Lung (tissue), 12 donors: ENCODE results near the gene FALEC. TPM values are rescaled to one million over a fixed set of nuclear protein-coding genes. Genes with fewer than 3 reads are reported as not detected.

ENCODE experiments used
- ATAC-seq: fragments of 200-7000 bp; cut with Tn5 transposase; one replicate; pipeline ENCODE4 v1.9.1; 2020; ENCODE audit warnings: moderate number of reproducible peaks; ENCODE audit not compliant: insufficient read depth, low FRiP score
- DNase-seq, 3 donors: peaks; one replicate each; pipeline ENCODE4 v3.0.0-alpha.2; 2013 to 2017
- H3K27ac ChIP-seq, 2 donors: one replicate each; pipeline ENCODE4 v1.5.1; 2013; ENCODE audit warnings: mild to moderate bottlenecking in 2 of 2, moderate library complexity in 2 of 2, control low read depth in 1 of 2, inconsistent platforms in 1 of 2, low read depth in 1 of 2, low read length in 1 of 2
- H3K27me3 ChIP-seq, 3 donors: one replicate each; pipeline ENCODE4 v1.5.1; 2013; ENCODE audit warnings: low read length in 2 of 3; ENCODE audit not compliant: control insufficient read depth in 3 of 3, insufficient read depth in 3 of 3
- H3K36me3 ChIP-seq, 4 donors: one replicate each; pipeline ENCODE4 v1.5.1; 2013; ENCODE audit warnings: low read length in 4 of 4, mild to moderate bottlenecking in 1 of 4, moderate library complexity in 1 of 4; ENCODE audit not compliant: control insufficient read depth in 4 of 4, insufficient read depth in 4 of 4
- H3K4me1 ChIP-seq, 5 donors: one replicate each; pipeline ENCODE4 v1.5.1; 2013; ENCODE audit warnings: low read length in 5 of 5, mild to moderate bottlenecking in 2 of 5, moderate library complexity in 1 of 5; ENCODE audit not compliant: control insufficient read depth in 5 of 5, insufficient read depth in 5 of 5
- H3K4me3 ChIP-seq: one replicate; pipeline ENCODE4 v1.5.1; 2013; ENCODE audit warnings: mild to moderate bottlenecking, control low read depth, moderate library complexity
- H3K9ac ChIP-seq, 2 donors: one replicate each; pipeline ENCODE4 v1.5.1; 2013; ENCODE audit warnings: low read length in 2 of 2, control low read depth in 1 of 2; ENCODE audit not compliant: insufficient read depth in 1 of 2
- H3K9me3 ChIP-seq, 4 donors: one replicate each; pipeline ENCODE4 v1.5.1; 2013; ENCODE audit warnings: low read length in 3 of 4, mild to moderate bottlenecking in 1 of 4, moderate library complexity in 1 of 4; ENCODE audit not compliant: control insufficient read depth in 4 of 4, insufficient read depth in 3 of 4
- CTCF ChIP-seq: IDR thresholded peaks from 2 replicates; pipeline ENCODE4 v1.5.1; 2012; ENCODE audit warnings: mild to moderate bottlenecking; ENCODE audit errors: control extremely low read depth, extremely low read depth
- WGBS, 2 donors: extraction: QIAGEN DNeasy Blood & Tissue Kit; methylation state at CpG; one replicate each; pipeline ENCODE4 v1.1.7; 2013; 5-methylcytosine and 5-hydroxymethylcytosine counted together
- polyA plus RNA-seq, 2 donors: library from polyadenylated mRNA; stranded (reverse); fragments of 200-250 nt; gene quantifications; one replicate each; pipeline ENCODE4 v1.2.1, GENCODE V29; 2013
- total RNA-seq, 2 donors: library from RNA; depleted of rRNA in 1 of 2; stranded (reverse); fragments of >200 nt in 1 of 2; gene quantifications; one replicate each; pipeline ENCODE4 v1.2.1, GENCODE V29; 2014 to 2021
- donor health status: control.
- donor health status: control.
- donor health status: Bipolar disorder and iron deficiency.
- donor health status: healthy.
- donor health status: DM: yes; HTN: yes; CAD: no.

Gene FALEC
- total and polyA plus RNA-seq, 4 donors = 0.09 TPM; not detected in 3

GRCh38 chr1:150525348-150525747 is 9.8 kb downstream of the FALEC start:
- 89 to 96% methylated on average over 3 of the region's 3 CpGs for WGBS, 2 donors
- H3K9ac ChIP-seq = no peak overlapping the region
- H3K36me3 ChIP-seq = no peaks in the 10 kb centered on the region
- no peak overlapping the region for H3K27ac ChIP-seq
- DNase-seq = no peak
- no peak for TF ChIP-seq CTCF
- H3K9me3 ChIP-seq = no peaks in the 10 kb centered on the region
- no peak for ATAC-seq
- H3K4me3 ChIP-seq = no peak overlapping the region
- H3K4me1 ChIP-seq = peaks cover 0 to 8% (median 4%) of the 10 kb centered on the region in 5 donors
- H3K27me3 ChIP-seq = no peaks in the 10 kb centered on the region

DNA sequence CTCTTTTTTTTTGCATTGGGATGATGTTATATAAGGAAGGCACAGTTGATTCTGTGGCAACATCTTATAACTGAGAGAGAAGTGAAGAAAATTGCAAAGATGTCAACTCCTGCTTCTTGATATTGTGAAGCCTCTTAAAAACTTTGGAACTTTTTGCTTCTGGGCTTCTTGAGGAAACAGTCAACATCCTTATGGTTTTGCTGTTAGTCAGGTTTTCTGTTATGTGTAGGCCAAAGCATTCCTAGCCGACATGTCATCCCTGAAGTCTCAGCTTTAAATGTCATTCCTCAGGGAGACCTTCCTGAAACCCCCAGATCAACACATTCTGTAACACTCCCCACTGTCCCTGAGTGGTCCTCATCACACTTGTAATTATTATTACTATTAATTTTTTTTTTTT is 12.6 kb downstream of the FALEC start:
- no peak for DNase-seq
- Histone ChIP-seq H3K4me1 (peaks cover 0 to 8% (median 4%) of the 10 kb centered on the region in 5 donors), H3K9me3 (no peaks in the 10 kb centered on the region), H3K27ac (no peak overlapping the region), H3K9ac (no peak overlapping the region), H3K27me3 (no peaks in the 10 kb centered on the region), H3K4me3 (no peak overlapping the region), H3K36me3 (no peaks in the 10 kb centered on the region)
- WGBS, 2 donors = 95 to 100% methylated on average over 1 of the region's 1 CpG
- ATAC-seq = no peak
- no peak for TF ChIP-seq CTCF

GRCh38 chr1:150529017-150529416 is 13.5 kb downstream of the FALEC start:
- Histone ChIP-seq H3K27ac (no peak overlapping the region), H3K4me3 (no peak overlapping the region), H3K9me3 (no peaks in the 10 kb centered on the region), H3K36me3 (no peaks in the 10 kb centered on the region), H3K4me1 (peaks cover 0 to 8% (median 4%) of the 10 kb centered on the region in 5 donors), H3K27me3 (no peaks in the 10 kb centered on the region), H3K9ac (peak overlapping the region in 1 of 2 donors; percentile 0)
- no peak for TF ChIP-seq CTCF
- WGBS, 2 donors = 33 to 65% methylated on average over 4 of the region's 4 CpGs
- DNase-seq (peak; percentile 60 to 89 (median 82)), ATAC-seq (no peak)

DNA sequence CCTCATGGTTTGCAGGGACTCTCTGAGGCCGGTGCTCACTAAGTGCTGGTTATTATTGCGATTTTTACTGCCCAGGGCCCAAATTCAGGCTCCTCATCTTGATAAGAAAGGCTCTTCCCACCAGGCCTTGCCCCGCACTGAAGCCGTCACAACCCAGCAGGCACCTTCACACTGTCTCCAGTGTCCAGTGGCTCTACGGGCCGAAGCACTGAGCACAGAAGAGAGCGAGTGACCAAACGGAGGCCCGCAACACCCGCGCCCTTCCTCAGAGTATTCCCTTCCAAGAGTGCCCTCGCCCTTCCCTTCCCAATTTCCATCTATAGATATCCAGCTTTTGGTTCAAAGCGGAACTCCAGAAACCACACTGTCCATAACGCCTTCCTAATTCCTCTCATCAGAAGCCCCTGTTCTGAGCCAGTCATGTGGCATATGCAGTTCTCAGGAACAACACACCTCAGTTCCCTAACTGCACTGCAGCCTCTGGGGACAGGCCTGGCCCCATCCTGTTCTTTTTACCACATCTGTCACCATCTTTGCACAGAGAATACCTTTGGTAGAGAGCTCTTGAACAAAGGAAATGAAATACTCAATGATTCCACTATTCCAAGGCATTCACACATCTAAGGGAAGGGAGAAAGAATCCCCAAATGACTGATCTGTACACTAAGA is 15.1 kb downstream of the FALEC start:
- no peak overlapping the region for H3K27ac ChIP-seq
- ATAC-seq = no peak
- H3K27me3 ChIP-seq = no peaks in the 10 kb centered on the region
- no peak for DNase-seq
- no peak overlapping the region for H3K4me3 ChIP-seq
- 96 to 97% methylated on average over 14 of the region's 14 CpGs for WGBS, 2 donors
- no peak overlapping the region for H3K9ac ChIP-seq
- no peaks in the 10 kb centered on the region for H3K36me3 ChIP-seq
- TF ChIP-seq CTCF = no peak
- H3K9me3 ChIP-seq = no peaks in the 10 kb centered on the region
- H3K4me1 ChIP-seq = peaks cover 0 to 8% (median 4%) of the 10 kb centered on the region in 5 donors
